HAP-1 (cell line): ENCODE data around the gene VRK3.
"Not testable (repeated sequence)": the region's sequence is repeated elsewhere in the genome, so short reads cannot be mapped to it uniquely, and the experiment has no call there.

Experiments used
- DNase-seq, 2 experiments: peaks; one replicate each; pipeline ENCODE4 v3.0.0-alpha.2; 2016 to 2020; ENCODE audit warnings: low spot score in 2 of 2
- H3K27me3 ChIP-seq: fragments of 250-450 bp; sonication (Bioruptor Pico); 2 replicates; pipeline ENCODE4 v1.5.1; 2020; ENCODE audit warnings: low read depth, mild to moderate bottlenecking, moderate library complexity
- H3K36me3 ChIP-seq: fragments of 250-450 bp; sonication (Bioruptor Pico); replicated peaks from 2 replicates; pipeline ENCODE4 v1.5.1; 2020; ENCODE audit warnings: mild to moderate bottlenecking
- H3K4me1 ChIP-seq: fragments of 250-450 bp; sonication (Bioruptor Pico); 2 replicates; pipeline ENCODE4 v1.5.1; 2020; ENCODE audit warnings: mild to moderate bottlenecking
- H3K4me3 ChIP-seq: fragments of 250-450 bp; sonication (Bioruptor Pico); 2 replicates; pipeline ENCODE4 v1.5.1; 2020; ENCODE audit warnings: mild to moderate bottlenecking, moderate library complexity
- H3K9me3 ChIP-seq: fragments of 250-450 bp; sonication (Bioruptor Pico); 2 replicates; pipeline ENCODE4 v1.5.1; 2020; ENCODE audit warnings: mild to moderate bottlenecking, moderate library complexity
- in situ Hi-C: fragments of 300-500 bp; cut with MboI; formaldehyde crosslinking; loops from 3 replicates; pipeline ENCODE4 v1.14.3; 2020; ENCODE audit warnings: low sequenced_read_pairs, inconsistent platforms, mixed read lengths

Gene VRK3

DNA sequence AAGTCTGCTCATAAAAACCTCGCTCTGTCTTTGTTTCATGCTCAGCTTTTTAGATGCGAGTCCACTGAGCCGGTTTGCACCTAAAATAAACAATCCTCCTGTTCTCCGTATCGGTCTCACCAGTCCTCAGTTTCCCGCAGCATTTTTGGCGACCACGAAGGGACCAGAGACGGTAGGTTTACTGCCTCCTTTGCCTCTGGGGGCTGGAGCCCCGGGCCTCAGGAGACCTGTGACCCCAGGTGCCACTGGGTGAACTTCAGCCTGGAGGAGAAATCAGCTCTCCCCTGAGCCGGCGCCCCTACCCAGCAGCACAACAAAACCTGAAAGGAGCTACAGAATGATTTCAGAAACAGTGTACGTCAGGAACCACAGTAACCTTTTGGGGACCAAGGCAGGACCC lies 72.3 kb downstream of the VRK3 start:
- in situ Hi-C loops, result no loop called here
- DNase-seq, result no peak
- Histone ChIP-seq H3K4me1 (no peaks in the 10 kb centered on the region; the same call in 1 of the 2 replicates), H3K27me3 (no peaks in the 10 kb centered on the region), H3K4me3 (no peak overlapping the region), H3K9me3 (peaks cover 6% of the 10 kb centered on the region; the same call in 1 of the 2 replicates), H3K36me3 (no peaks in the 10 kb centered on the region)

DNA sequence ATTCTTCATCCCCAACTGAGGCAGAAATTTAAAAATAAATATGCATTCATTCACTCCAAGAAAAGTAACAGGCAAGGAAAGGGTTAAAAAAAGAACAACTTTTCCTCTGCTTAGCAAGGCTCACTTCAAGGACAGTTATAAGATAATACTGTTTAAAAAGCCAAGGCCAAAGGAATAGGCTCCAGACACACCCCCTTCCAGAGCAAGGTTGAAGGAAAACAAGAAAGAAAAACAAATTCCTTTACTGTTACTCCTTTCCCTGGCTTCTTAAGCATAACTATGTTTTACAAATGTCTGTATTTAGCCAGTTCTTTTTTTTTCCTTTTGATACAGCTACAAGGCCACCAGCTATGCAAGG lies 72.7 kb downstream of the VRK3 start:
- no peak for DNase-seq
- Histone ChIP-seq H3K27me3 (no peaks in the 10 kb centered on the region), H3K9me3 (peaks cover 6% of the 10 kb centered on the region; the same call in 1 of the 2 replicates), H3K4me3 (no peak overlapping the region), H3K36me3 (no peaks in the 10 kb centered on the region), H3K4me1 (no peaks in the 10 kb centered on the region)
- in situ Hi-C loops, result no loop called here

DNA sequence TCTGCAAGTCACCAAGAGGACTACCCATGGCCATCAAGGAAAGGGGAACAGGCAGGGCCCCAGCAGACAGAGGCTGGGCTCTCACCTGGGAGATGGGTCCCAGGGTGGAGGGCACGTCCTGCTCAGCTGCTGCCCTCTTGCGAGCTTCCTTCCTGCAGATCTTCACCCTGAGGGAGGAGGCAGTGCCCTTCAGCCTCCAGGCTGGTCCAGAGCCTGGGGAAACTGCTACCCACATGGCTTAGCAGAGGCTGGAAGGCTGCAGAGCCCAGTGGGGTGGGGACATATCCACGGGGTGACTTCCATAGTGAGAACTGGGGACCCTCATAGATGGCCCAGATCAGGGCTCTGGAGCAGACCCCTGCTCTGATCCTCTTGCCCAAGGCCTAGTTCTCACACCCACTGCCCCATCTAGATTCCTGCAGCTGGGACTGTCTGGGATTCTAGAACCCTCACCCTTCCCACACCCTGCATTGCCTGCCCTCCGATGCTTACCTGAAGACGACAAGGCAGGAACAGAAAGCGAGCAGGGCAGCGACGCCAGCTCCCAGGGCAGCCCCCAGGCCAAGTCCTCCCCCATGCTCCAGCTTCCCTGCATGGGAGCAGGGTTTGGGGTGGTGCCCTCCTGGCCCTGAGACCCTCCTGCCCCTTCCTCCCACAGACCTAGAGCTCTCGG lies 73.2 kb downstream of the VRK3 start:
- Histone ChIP-seq H3K36me3 (no peaks in the 10 kb centered on the region), H3K4me1 (no peaks in the 10 kb centered on the region), H3K27me3 (no peaks in the 10 kb centered on the region), H3K9me3 (peaks cover 6% of the 10 kb centered on the region; the same call in 1 of the 2 replicates), H3K4me3 (no peak overlapping the region)
- in situ Hi-C loops, result no loop called here
- no peak for DNase-seq

DNA sequence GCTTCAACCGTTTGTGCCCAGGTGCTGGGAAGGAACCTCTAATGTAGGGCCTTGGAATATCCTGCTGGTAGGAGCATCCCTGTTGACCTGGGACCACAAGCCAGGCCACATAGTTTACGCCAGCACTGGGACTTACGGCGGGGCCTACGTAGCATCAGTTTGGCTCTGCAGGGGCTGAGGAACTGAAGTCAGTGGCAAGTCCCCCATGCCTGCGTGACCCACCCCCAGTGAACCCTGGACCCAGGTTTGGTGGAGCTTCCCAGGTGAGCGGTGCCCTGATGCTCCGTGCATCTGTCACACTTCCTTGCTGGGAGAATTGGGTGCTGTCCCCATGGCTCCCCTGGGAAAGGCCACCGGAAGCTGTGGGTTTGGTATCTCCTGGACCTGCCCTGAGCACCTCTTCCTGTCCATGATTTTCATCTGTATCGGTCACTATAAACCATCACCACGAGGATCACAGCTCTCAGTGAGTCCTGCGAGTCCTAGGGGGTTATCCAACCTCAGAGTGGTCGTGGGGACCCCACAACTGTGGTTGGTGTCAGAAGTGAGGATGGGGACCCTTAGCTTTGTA lies 74.1 kb downstream of the VRK3 start:
- H3K27me3 ChIP-seq, result no peaks in the 10 kb centered on the region
- H3K4me3 ChIP-seq, result no peak overlapping the region
- DNase-seq, result no peak
- no peaks in the 10 kb centered on the region for H3K36me3 ChIP-seq
- in situ Hi-C loops, result no loop called here
- H3K4me1 ChIP-seq, result no peaks in the 10 kb centered on the region
- peaks cover 6% of the 10 kb centered on the region; the same call in 1 of the 2 replicates for H3K9me3 ChIP-seq

DNA sequence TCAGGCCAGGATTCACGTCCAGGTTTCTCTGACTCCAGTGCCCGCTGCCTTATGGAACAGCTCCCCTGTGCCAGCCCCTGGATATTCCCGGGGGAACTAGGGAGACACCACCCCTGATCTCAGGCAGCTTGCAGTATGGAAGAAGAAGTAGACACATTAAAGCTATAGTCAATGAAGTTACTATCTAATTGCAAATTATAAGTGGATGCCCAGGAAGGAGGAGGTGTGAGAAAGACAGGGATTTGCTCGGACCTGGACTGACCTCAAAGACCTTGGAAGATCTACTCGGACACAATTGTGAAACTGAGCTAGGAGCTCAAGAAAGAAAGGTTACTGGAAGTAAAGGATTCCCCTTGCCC lies 74.6 kb downstream of the VRK3 start:
- H3K4me1 ChIP-seq, result no peaks in the 10 kb centered on the region
- in situ Hi-C loops, result no loop called here
- peaks cover 6% of the 10 kb centered on the region; the same call in 1 of the 2 replicates for H3K9me3 ChIP-seq
- no peak overlapping the region for H3K4me3 ChIP-seq
- no peaks in the 10 kb centered on the region for H3K27me3 ChIP-seq
- no peak for DNase-seq
- H3K36me3 ChIP-seq, result no peaks in the 10 kb centered on the region

DNA sequence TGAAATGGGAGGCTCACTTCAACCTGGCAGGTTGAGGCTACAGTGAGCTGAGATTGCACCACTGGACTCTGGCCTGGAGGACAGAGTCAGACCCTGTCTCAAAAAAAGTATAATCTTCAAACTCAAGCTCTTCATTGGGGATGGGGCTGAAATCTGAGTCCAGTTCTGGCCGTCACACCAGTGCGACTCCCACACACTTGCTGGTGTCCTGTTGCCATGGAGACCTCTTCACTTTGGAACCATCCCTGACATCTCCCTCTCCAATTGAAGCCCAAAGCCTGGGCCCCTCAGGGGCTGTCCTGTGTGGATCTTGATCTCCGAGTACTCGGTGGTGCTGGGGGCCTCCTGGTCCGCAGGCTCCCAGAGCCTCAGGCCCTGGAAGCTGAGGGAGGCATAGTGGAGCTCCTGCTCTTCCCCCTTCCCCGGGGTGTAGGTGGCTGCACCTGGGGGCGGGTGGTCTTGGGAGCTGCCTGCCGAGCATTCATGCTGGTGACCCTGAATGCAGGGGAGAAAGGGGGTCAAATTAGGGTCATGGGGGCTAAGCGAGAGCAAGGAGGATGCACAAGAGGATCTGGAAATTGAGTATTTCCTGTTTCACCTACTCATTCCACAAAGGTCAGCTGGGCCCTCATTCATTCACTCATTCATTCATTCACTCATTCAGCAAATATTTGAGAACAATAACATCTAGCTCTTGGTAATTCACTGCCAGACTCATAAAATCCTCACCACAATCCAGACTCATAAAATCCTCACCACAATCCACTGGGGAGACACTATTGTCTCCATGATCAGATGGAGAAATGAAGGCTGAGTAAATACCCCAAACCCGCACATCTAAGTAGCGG lies 75.2 kb downstream of the VRK3 start:
- no peaks in the 10 kb centered on the region for H3K27me3 ChIP-seq
- in situ Hi-C loops, result no loop called here
- no peaks in the 10 kb centered on the region for H3K36me3 ChIP-seq
- no peak overlapping the region for H3K4me3 ChIP-seq
- no peaks in the 10 kb centered on the region for H3K4me1 ChIP-seq
- peaks cover 6% of the 10 kb centered on the region; the same call in 1 of the 2 replicates for H3K9me3 ChIP-seq
- DNase-seq, result no peak

DNA sequence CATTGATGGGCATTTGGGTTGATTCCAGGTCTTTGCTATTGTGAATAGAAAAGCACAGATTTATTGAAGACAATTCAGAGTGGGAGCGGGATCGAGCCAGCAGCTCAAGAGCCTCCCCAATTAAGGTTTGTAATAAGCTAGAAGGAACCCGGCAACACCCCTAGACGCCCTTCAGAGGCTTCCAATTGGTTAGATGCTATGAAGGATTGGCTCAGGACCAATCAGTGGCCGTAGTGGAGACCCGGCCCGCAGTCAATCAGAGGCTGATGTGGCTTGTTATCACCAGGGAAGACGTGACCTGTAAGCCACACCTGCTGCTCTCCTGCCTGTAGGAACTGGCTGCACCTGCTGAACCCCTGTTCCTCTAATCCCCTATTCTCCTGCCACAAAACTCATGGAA lies 78.8 kb downstream of the VRK3 start:
- H3K4me1 ChIP-seq, result no peaks in the 10 kb centered on the region
- H3K9me3 ChIP-seq, result no peaks in the 10 kb centered on the region
- no peak overlapping the region for H3K4me3 ChIP-seq
- in situ Hi-C loops, result no loop called here
- no peaks in the 10 kb centered on the region for H3K36me3 ChIP-seq
- no peak for DNase-seq
- H3K27me3 ChIP-seq, result peaks cover 14% of the 10 kb centered on the region; the same call in 1 of the 2 replicates

DNA sequence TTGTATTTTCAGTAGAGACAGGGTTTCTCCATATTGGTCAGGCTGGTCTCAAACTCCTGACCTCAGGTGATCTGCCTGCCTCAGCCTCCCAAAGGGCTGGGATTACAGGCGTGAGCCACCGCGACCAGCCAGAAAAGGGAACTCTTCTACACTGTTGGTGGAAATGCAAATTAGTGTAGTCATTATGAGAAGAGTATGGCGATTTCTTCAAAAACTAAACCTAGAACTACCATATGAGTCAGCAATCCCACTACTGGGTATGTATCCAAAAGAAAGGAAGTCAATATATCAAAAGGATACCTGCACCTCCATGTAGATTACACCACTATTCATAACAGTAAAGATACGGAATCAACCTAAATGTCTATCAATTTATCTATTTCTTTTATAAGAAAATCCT lies 80.6 kb downstream of the VRK3 start:
- H3K4me3 ChIP-seq, H3K36me3 ChIP-seq, H3K9me3 ChIP-seq, DNase-seq, H3K4me1 ChIP-seq, in situ Hi-C loops: not testable (repeated sequence)
- H3K27me3 ChIP-seq, result peaks cover 14% of the 10 kb centered on the region; the same call in 1 of the 2 replicates

DNA sequence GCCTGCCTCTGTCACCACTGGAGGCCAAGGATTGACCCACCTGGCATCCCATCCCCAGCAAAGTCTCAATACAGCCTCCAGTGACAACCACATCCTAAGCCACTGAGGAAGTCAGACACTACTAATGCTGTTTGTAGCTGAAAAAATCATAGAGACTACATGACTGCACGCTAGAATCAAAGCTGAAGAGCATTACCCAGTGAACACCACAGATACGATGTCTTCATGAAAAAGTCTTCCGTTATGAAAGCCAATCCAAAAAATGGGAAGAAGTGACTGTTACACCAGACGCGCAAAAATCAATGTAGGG lies 84.7 kb downstream of the VRK3 start:
- DNase-seq, result no peak
- in situ Hi-C loops, result no loop called here
- no peak overlapping the region for H3K4me3 ChIP-seq
- peaks cover 14% of the 10 kb centered on the region; the same call in 1 of the 2 replicates for H3K27me3 ChIP-seq
- no peaks in the 10 kb centered on the region for H3K9me3 ChIP-seq
- H3K4me1 ChIP-seq, result peaks cover 3% of the 10 kb centered on the region
- no peaks in the 10 kb centered on the region for H3K36me3 ChIP-seq

DNA sequence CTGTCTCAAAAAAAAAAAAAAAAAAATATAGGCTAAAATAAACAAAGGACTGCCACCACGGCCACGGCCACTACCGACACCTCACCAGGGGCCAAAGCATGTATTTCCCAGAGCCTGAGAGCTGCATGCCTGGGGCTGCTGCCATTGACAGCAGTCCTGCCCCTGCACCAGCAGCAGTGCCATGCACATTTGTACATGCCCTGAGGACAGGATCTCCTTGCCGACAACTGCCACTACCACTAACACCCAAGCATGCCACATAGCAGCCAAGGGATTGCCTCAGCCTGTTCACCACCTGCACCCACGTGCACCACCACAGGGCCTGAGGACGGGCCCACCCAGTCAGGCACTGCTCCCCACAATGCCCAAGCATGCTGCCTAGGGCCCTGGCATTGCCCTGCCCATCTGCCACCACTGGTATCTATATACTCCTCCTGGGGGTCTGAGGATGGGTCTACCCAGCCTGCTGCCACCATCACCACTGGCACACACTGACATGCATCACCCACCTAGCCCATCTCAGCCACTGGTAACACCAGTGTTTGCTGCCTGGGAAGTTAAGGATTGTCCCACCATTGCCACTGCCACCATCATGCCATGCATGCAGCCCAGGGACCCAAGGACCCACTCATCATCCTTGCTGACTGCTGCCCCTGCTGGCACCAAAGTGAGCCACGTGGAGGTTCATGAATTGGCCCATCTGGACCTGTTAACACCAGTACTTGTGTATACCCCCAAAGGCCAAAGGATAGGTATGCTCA lies 85.3 kb downstream of the VRK3 start:
- Histone ChIP-seq H3K36me3 (no peaks in the 10 kb centered on the region), H3K4me1 (peaks cover 3% of the 10 kb centered on the region), H3K9me3 (no peaks in the 10 kb centered on the region), H3K4me3 (no peak overlapping the region), H3K27me3 (peaks cover 14% of the 10 kb centered on the region; the same call in 1 of the 2 replicates)
- DNase-seq, result no peak
- in situ Hi-C loops, result loop anchor here (5.0 kb wide), 1 partner anchor 42 kb away; no protein-coding TSS in a partner anchor

DNA sequence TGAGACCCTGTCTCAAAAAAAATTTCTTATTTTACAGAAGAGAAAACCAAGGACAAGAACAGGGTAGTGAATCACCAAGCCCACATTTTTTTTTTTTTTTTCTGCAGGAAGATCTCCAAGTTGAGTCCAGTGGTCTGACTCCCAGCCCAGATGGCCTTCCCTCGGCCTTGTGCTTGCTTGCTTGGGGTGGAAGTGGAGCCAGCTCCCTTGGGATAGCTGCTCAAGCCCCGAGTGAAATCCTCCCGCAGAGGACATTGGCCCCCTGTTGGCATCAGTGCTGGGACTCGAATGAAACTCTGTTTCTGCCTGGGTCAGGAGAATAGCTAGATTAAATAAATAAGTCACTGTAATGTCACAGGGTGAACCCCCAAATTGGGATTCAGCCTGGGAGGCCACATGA lies 86.5 kb downstream of the VRK3 start:
- H3K36me3 ChIP-seq, result no peaks in the 10 kb centered on the region
- H3K27me3 ChIP-seq, result peaks cover 12% of the 10 kb centered on the region; the same call in 1 of the 2 replicates
- H3K4me3 ChIP-seq, result no peak overlapping the region
- no peaks in the 10 kb centered on the region for H3K9me3 ChIP-seq
- no peak for DNase-seq
- peaks cover 3% of the 10 kb centered on the region for H3K4me1 ChIP-seq
- in situ Hi-C loops, result loop anchor here (5.0 kb wide), 1 partner anchor 44 kb away; no protein-coding TSS in a partner anchor

DNA sequence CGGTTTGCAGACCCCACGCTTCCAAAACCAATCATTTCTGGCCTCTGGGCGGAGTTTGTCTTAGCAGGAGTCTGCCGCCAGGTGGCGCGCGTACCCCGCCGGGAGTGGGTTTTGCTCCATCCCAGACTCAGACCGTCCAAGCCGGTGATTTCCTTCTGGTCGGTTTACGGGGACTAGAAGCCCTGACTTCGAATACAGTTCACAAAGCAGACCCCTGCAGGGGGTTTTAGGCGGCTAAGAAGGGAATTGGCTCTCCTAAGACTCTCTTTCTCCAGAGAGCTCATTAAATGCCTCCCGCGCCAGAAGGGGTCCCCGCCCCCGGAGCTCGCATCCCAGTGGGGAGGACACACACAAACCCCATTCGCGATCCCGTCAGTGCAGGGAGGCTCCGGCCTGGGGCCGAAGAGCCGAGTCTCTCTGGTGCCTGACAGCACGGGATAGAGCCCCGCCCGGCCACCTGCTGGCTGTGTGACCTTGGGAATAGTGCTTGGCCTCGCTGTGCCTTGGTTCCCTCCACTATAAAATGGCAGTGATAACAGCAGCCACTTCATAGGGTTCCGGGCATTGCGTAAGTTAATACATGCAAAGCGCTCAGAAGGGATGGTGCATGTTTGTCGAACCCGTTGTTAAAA lies 87.3 kb downstream of the VRK3 start:
- Histone ChIP-seq H3K36me3 (no peaks in the 10 kb centered on the region), H3K4me1 (peaks cover 3% of the 10 kb centered on the region), H3K9me3 (no peaks in the 10 kb centered on the region), H3K27me3 (peaks cover 4% of the 10 kb centered on the region; the same call in 1 of the 2 replicates), H3K4me3 (peak overlapping the region; percentile 30)
- in situ Hi-C loops, result loop anchor here (5.0 kb wide), 1 partner anchor 44 kb away; no protein-coding TSS in a partner anchor
- DNase-seq, result peak; percentile 70 to 90

DNA sequence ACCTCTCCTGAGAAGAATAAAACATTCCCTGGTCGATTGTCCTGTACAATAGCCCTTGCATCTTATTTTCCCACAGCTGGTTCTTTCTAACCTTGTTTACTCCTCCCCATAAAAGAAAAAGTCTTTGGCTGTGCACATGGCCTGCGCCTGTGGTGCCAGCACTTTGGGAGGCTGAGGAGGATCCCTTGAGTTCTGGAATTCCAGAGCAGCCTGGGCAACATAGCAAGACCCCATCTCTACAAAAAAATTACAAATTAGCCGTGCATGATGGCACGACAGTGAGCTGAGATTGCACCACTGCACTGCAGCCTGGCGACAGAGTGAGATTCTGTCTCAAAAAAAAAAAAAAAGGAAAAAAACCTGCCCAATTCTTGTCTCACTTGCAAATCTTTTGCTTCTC lies 88.6 kb downstream of the VRK3 start:
- H3K4me1 ChIP-seq, result peaks cover 3% of the 10 kb centered on the region
- in situ Hi-C loops, result loop anchor here (5.0 kb wide), 1 partner anchor 46 kb away; no protein-coding TSS in a partner anchor
- no peak for DNase-seq
- H3K27me3 ChIP-seq, result no peaks in the 10 kb centered on the region
- H3K36me3 ChIP-seq, result no peaks in the 10 kb centered on the region
- H3K9me3 ChIP-seq, result no peaks in the 10 kb centered on the region
- no peak overlapping the region for H3K4me3 ChIP-seq
